H9 (cell line): Measurements from ENCODE around the gene TCIRG1. TPM values are rescaled to one million over a fixed set of nuclear protein-coding genes. Genes with fewer than 3 reads are reported as not detected.

Experiments used
- DNase-seq: peaks from one replicate; pipeline ENCODE4 v3.0.0-alpha.2; 2017
- H2AFZ ChIP-seq: one replicate; pipeline ENCODE4 v1.6.1; 2013; ENCODE audit warnings: mild to moderate bottlenecking, low read length, control low read depth, moderate library complexity
- H2AK5ac ChIP-seq: 2 replicates; pipeline ENCODE4 v1.6.1; 2013; ENCODE audit warnings: low read length, control low read depth, mixed read lengths; ENCODE audit not compliant: insufficient read length
- H2BK120ac ChIP-seq: one replicate; pipeline ENCODE4 v1.6.1; 2013; ENCODE audit warnings: low read depth, mild to moderate bottlenecking, low read length, control low read depth, inconsistent platforms; ENCODE audit not compliant: poor library complexity, severe bottlenecking
- H2BK12ac ChIP-seq: 2 replicates; pipeline ENCODE4 v1.6.1; 2013; ENCODE audit warnings: low read length, control low read depth, mixed read lengths, low read depth; ENCODE audit not compliant: insufficient read length
- H2BK15ac ChIP-seq: 2 replicates; pipeline ENCODE4 v1.6.1; 2013; ENCODE audit warnings: low read depth, low read length, control low read depth
- H2BK20ac ChIP-seq: one replicate; pipeline ENCODE4 v1.6.1; 2013; ENCODE audit warnings: low read depth, mild to moderate bottlenecking, low read length, control low read depth, inconsistent platforms; ENCODE audit not compliant: poor library complexity, severe bottlenecking
- H2BK5ac ChIP-seq: 2 replicates; pipeline ENCODE4 v1.6.1; 2013; ENCODE audit warnings: low read length, control low read depth, mixed read lengths; ENCODE audit not compliant: insufficient read length
- H3K14ac ChIP-seq: 2 replicates; pipeline ENCODE4 v1.6.1; 2013; ENCODE audit warnings: low read length, control low read depth; ENCODE audit not compliant: insufficient read depth
- H3K18ac ChIP-seq: 2 replicates; pipeline ENCODE4 v1.6.1; 2013; ENCODE audit warnings: low read depth, mild to moderate bottlenecking, mixed read lengths, low read length, control low read depth; ENCODE audit not compliant: insufficient read length
- H3K23ac ChIP-seq: 2 replicates; pipeline ENCODE4 v1.6.1; 2013; ENCODE audit warnings: low read length, control low read depth, mixed read lengths, low read depth; ENCODE audit not compliant: insufficient read length
- H3K23me2 ChIP-seq: 2 replicates; pipeline ENCODE4 v1.6.1; 2013; ENCODE audit warnings: low read depth, mild to moderate bottlenecking, mixed read lengths, low read length, control low read depth; ENCODE audit not compliant: insufficient read length, poor library complexity, severe bottlenecking
- H3K27ac ChIP-seq: 2 replicates; pipeline ENCODE4 v1.5.1; 2013; ENCODE audit warnings: low read length, control low read depth, mixed read lengths, low read depth; ENCODE audit not compliant: insufficient read length
- H3K27me3 ChIP-seq: 2 replicates; pipeline ENCODE4 v1.6.1; 2013; ENCODE audit warnings: low read length, control low read depth, inconsistent platforms; ENCODE audit not compliant: insufficient read depth
- H3K4ac ChIP-seq: 2 replicates; pipeline ENCODE4 v1.6.1; 2013; ENCODE audit warnings: low read depth, mild to moderate bottlenecking, control low read depth, inconsistent platforms, low read length, moderate library complexity
- H3K4me1 ChIP-seq: 2 replicates; pipeline ENCODE4 v1.6.1; 2013; ENCODE audit warnings: low read length, control low read depth, inconsistent platforms; ENCODE audit not compliant: insufficient read depth
- H3K4me2 ChIP-seq: 2 replicates; pipeline ENCODE4 v1.6.1; 2013; ENCODE audit warnings: low read length, control low read depth, mixed read lengths; ENCODE audit not compliant: insufficient read length, insufficient read depth
- H3K56ac ChIP-seq: 2 replicates; pipeline ENCODE4 v1.6.1; 2013; ENCODE audit warnings: low read depth, mild to moderate bottlenecking, mixed read lengths, low read length, control low read depth; ENCODE audit not compliant: insufficient read length
- H3K79me1 ChIP-seq: 2 replicates; pipeline ENCODE4 v1.6.1; 2013; ENCODE audit warnings: low read depth, mild to moderate bottlenecking, moderate library complexity, low read length, control low read depth, inconsistent platforms; ENCODE audit not compliant: insufficient read depth, poor library complexity, severe bottlenecking
- H3K79me2 ChIP-seq: 2 replicates; pipeline ENCODE4 v1.6.1; 2013; ENCODE audit warnings: low read length, control low read depth, inconsistent platforms; ENCODE audit not compliant: insufficient read depth
- H3K9ac ChIP-seq: 2 replicates; pipeline ENCODE4 v1.6.1; 2013; ENCODE audit warnings: low read length, control low read depth, mixed read lengths; ENCODE audit not compliant: insufficient read length; ENCODE audit errors: extremely low read depth
- H3K9me3 ChIP-seq: one replicate; pipeline ENCODE4 v1.6.1; 2013; ENCODE audit warnings: low read depth, low read length, inconsistent platforms; ENCODE audit not compliant: control insufficient read depth
- H3T11ph ChIP-seq: one replicate; pipeline ENCODE4 v1.6.1; 2013; ENCODE audit warnings: mild to moderate bottlenecking, low read length, control low read depth, inconsistent platforms
- H4K20me1 ChIP-seq: one replicate; pipeline ENCODE4 v1.6.1; 2013; ENCODE audit not compliant: control insufficient read depth, insufficient read length, insufficient read depth
- H4K5ac ChIP-seq: 2 replicates; pipeline ENCODE4 v1.6.1; 2013; ENCODE audit warnings: low read depth, mild to moderate bottlenecking, mixed read lengths, low read length, control low read depth; ENCODE audit not compliant: insufficient read length
- H4K8ac ChIP-seq: replicated peaks from 2 replicates; pipeline ENCODE4 v1.6.1; 2013; ENCODE audit warnings: low read length, control low read depth, mixed read lengths, low read depth; ENCODE audit not compliant: insufficient read length
- H4K91ac ChIP-seq: 2 replicates; pipeline ENCODE4 v1.6.1; 2013; ENCODE audit warnings: low read depth, mild to moderate bottlenecking, moderate library complexity, mixed read lengths, low read length, control low read depth; ENCODE audit not compliant: insufficient read length
- H3K27ac Mint-ChIP-seq, 3 experiments: 2 replicates in 2 of 3; 3 replicates in 1 of 3; pipeline ENCODE4 v1.8.0; 2020 to 2021; ENCODE audit warnings: mixed read lengths in 3 of 3, mild to moderate bottlenecking in 1 of 3, moderate library complexity in 1 of 3
- H3K27me3 Mint-ChIP-seq: 2 replicates; pipeline ENCODE4 v1.8.0; 2021; ENCODE audit warnings: low read depth, mild to moderate bottlenecking, moderate library complexity, mixed read lengths
- H3K36me3 Mint-ChIP-seq, 3 experiments: 2 replicates in 2 of 3; 3 replicates in 1 of 3; pipeline ENCODE4 v1.8.0; 2020 to 2021; ENCODE audit warnings: low read depth in 3 of 3, mixed read lengths in 3 of 3; ENCODE audit not compliant: insufficient read depth in 1 of 3
- H3K4me1 Mint-ChIP-seq, 2 experiments: 2 replicates each; pipeline ENCODE4 v1.8.0; 2020; ENCODE audit warnings: mixed read lengths in 2 of 2
- H3K4me3 Mint-ChIP-seq, 2 experiments: 2 replicates in 1 of 2; 3 replicates in 1 of 2; pipeline ENCODE4 v1.8.0; 2020 to 2021; ENCODE audit warnings: mild to moderate bottlenecking in 2 of 2, mixed read lengths in 2 of 2, moderate library complexity in 1 of 2
- H3K9me3 Mint-ChIP-seq, 2 experiments: 2 replicates in 1 of 2; 3 replicates in 1 of 2; pipeline ENCODE4 v1.8.0; 2020; ENCODE audit warnings: mild to moderate bottlenecking in 2 of 2, mixed read lengths in 2 of 2, moderate library complexity in 1 of 2
- CTCF ChIP-seq: fragments of 200-600 bp; sonication (generic); conservative IDR thresholded peaks from 3 replicates; pipeline ENCODE4 v1.8.0; 2021; ENCODE audit warnings: antibody characterized with exemption, mild to moderate bottlenecking
- WGBS: extraction: QIAGEN DNeasy Blood & Tissue Kit; methylation state at CpG from one replicate; pipeline ENCODE4 v1.1.7; 2013; ENCODE audit warnings: missing lambda C conversion rate, low lambda C conversion rate, mixed read lengths; ENCODE audit not compliant: insufficient read length; ENCODE audit errors: extremely low coverage; 5-methylcytosine and 5-hydroxymethylcytosine counted together
- total RNA-seq: library from RNA; stranded (reverse); gene quantifications from 2 replicates; pipeline ENCODE4 v1.2.1, GENCODE V29; 2021

The TCIRG1 gene
- total RNA-seq, 1 experiment from 2014 or later, result 24.4 TPM

DNA sequence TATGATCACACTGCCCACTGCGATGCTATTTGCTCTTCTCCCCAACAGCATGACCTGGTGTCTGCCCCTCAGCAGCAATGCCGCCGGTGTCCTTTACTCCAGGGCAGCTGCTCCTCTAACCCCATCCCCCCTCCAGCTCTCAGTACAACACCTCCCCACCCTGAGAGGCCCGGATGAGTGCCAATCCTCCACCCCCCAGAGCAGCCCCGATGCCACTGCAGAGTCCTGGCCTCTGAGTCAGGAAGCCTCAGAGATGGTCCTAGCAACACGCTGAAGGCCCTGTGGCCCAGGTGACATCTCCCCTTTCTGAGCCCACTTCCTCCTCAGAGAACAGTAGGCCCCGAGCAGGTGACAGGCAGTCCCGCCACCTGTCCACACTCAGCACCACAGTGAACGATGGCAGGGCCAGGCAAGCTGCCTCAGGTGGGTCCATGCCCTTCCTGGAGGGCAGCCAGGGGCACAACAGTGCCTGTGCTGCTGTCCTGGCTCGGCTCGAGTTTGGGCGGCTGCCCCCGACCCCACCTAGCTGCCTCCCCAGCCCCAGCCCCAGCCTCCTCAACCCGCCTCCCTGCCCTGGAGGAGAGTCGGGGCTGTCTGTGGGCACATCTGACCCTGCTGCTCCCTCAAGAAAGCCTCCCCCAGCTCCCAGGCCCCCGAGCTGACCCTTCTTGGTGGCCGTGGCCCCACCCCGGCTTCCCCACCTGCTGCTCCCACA, 12.3 kb upstream of the TCIRG1 start:
- Histone ChIP-seq H3K27me3 (no peaks in the 10 kb centered on the region), H2BK5ac (no peak overlapping the region), H3K23me2 (peaks cover 8% of the 10 kb centered on the region), H2AFZ (no peak overlapping the region), H3K9ac (no peak overlapping the region), H3K23ac (no peak overlapping the region), H3K4ac (no peak overlapping the region), H3T11ph (no peak overlapping the region), H2BK15ac (no peak overlapping the region), H3K14ac (no peak overlapping the region), H2AK5ac (no peak overlapping the region), H3K56ac (no peak overlapping the region), H3K9me3 (no peaks in the 10 kb centered on the region), H3K4me2 (no peak overlapping the region), H2BK120ac (no peak overlapping the region), H2BK12ac (no peak overlapping the region), H3K79me1 (peaks cover 1% of the 10 kb centered on the region), H4K5ac (no peak overlapping the region), H3K18ac (no peak overlapping the region), H4K20me1 (no peaks in the 10 kb centered on the region), H4K8ac (no peak overlapping the region), H2BK20ac (no peak overlapping the region), H4K91ac (no peak overlapping the region), H3K4me1 (no peaks in the 10 kb centered on the region; the same call in 1 of the 2 replicates), H3K27ac (no peak overlapping the region), H3K79me2 (no peaks in the 10 kb centered on the region)
- Mint-ChIP-seq H3K4me1 (peaks cover 19 to 23% of the 10 kb centered on the region in 2 experiments), H3K27me3 (no peaks in the 10 kb centered on the region), H3K4me3 (peak overlapping the region in 1 of 2 experiments; percentile 23; a peak in 1 of 5 replicates), H3K27ac (peak overlapping the region in 1 of 3 experiments; percentile 35; a peak in 2 of 7 replicates), H3K9me3 (no peaks in the 10 kb centered on the region), H3K36me3 (peaks cover 8 to 30% (median 14%) of the 10 kb centered on the region in 3 experiments)
- TF ChIP-seq CTCF, result no peak
- DNase-seq, result no peak
- no CpG with 5 or more reads among the region's 18 CpGs for WGBS
